HEK293 (cell line): ENCODE data around the gene ISYNA1.
A peak's percentile ranks its signal among the peaks of the same experiment; 100 is the strongest.

ENCODE experiments used
- EGR2 ChIP-seq: fragments of 450-650 bp; formaldehyde crosslinking; IDR thresholded peaks from 2 replicates; pipeline ENCODE4 v1.5.1; 2016; ENCODE audit warnings: low read depth, missing biosample characterization, missing genetic modification characterization
- HOXA7 ChIP-seq: sonication (generic); formaldehyde crosslinking; IDR thresholded peaks from 2 replicates; pipeline ENCODE4 v1.8.1; 2022; ENCODE audit warnings: missing genetic modification reagents, borderline replicate concordance
- KLF8 ChIP-seq: fragments of 450-650 bp; formaldehyde crosslinking; IDR thresholded peaks from 2 replicates; pipeline ENCODE4 v1.5.1; 2016; ENCODE audit warnings: missing biosample characterization, missing genetic modification characterization
- REPIN1 ChIP-seq: fragments of 450-650 bp; formaldehyde crosslinking; IDR thresholded peaks from 2 replicates; pipeline ENCODE4 v1.5.1; 2017; ENCODE audit warnings: missing biosample characterization, missing genetic modification characterization, low read depth
- SCRT2 ChIP-seq: fragments of 450-650 bp; formaldehyde crosslinking; IDR thresholded peaks from 2 replicates; pipeline ENCODE4 v1.5.1; 2016; ENCODE audit warnings: missing biosample characterization, missing genetic modification characterization
- YY2 ChIP-seq: fragments of 450-650 bp; formaldehyde crosslinking; IDR thresholded peaks from 2 replicates; pipeline ENCODE4 v1.5.1; 2016; ENCODE audit warnings: missing biosample characterization, missing genetic modification characterization
- ZNF16 ChIP-seq: fragments of 450-650 bp; formaldehyde crosslinking; IDR thresholded peaks from 2 replicates; pipeline ENCODE4 v1.5.1; 2016; ENCODE audit warnings: low read depth, missing biosample characterization, missing genetic modification characterization
- ZNF23 ChIP-seq: fragments of 450-650 bp; formaldehyde crosslinking; IDR thresholded peaks from 2 replicates; pipeline ENCODE4 v1.5.1; 2016; ENCODE audit warnings: missing biosample characterization, missing genetic modification characterization, borderline replicate concordance
- ZNF274 ChIP-seq, 2 experiments: fragments of 200-500 bp in 1 of 2; fragments of 450-650 bp in 1 of 2; sonication (Bioruptor generic) in 1 of 2; formaldehyde crosslinking in 1 of 2; IDR thresholded peaks; 2 replicates each; pipeline versions ENCODE4 v1.5.1 to v1.6.1; 2014 to 2016; ENCODE audit warnings: borderline replicate concordance in 1 of 2, inconsistent platforms in 1 of 2, low read length in 1 of 2, missing biosample characterization in 1 of 2, missing genetic modification characterization in 1 of 2
- ZNF394 ChIP-seq: fragments of 450-650 bp; formaldehyde crosslinking; IDR thresholded peaks from 2 replicates; pipeline ENCODE4 v1.5.1; 2016; ENCODE audit warnings: missing biosample characterization, missing genetic modification characterization, mild to moderate bottlenecking, moderate library complexity, borderline replicate concordance
- ZNF626 ChIP-seq: fragments of 450-650 bp; sonication (Bioruptor Pico); formaldehyde crosslinking; IDR thresholded peaks from 2 replicates; pipeline ENCODE4 v1.5.1; 2018; ENCODE audit warnings: missing biosample characterization, missing genetic modification characterization, inconsistent platforms
- ZNF660 ChIP-seq: fragments of 450-650 bp; IDR thresholded peaks from 2 replicates; pipeline ENCODE4 v1.5.1; 2018; ENCODE audit warnings: missing biosample characterization, mild to moderate bottlenecking, missing genetic modification characterization
- ZNF776 ChIP-seq: fragments of 450-650 bp; formaldehyde crosslinking; IDR thresholded peaks from 2 replicates; pipeline ENCODE4 v1.5.0; 2017; ENCODE audit warnings: missing biosample characterization, missing genetic modification characterization, borderline replicate concordance
- ZNF792 ChIP-seq: fragments of 450-650 bp; formaldehyde crosslinking; IDR thresholded peaks from 2 replicates; pipeline ENCODE4 v1.5.1; 2016; ENCODE audit warnings: missing biosample characterization, missing genetic modification characterization
- ZSCAN16 ChIP-seq: fragments of 450-650 bp; formaldehyde crosslinking; IDR thresholded peaks from 2 replicates; pipeline ENCODE4 v1.5.1; 2016; ENCODE audit warnings: missing biosample characterization, missing genetic modification characterization
- TF ChIP-seq, protein P1 (sequence below): fragments of 450-650 bp; formaldehyde crosslinking; IDR thresholded peaks from 2 replicates; pipeline ENCODE4 v1.5.1; 2016; ENCODE audit warnings: missing biosample characterization, missing genetic modification characterization
- TF ChIP-seq, protein P2 (sequence below): fragments of 450-650 bp; formaldehyde crosslinking; IDR thresholded peaks from 2 replicates; pipeline ENCODE4 v1.5.1; 2017; ENCODE audit warnings: missing biosample characterization, mild to moderate bottlenecking, missing genetic modification characterization, moderate library complexity
- TF ChIP-seq, protein P3 (sequence below): fragments of 450-650 bp; formaldehyde crosslinking; conservative IDR thresholded peaks from 2 replicates; pipeline ENCODE4 v1.5.1; 2016; ENCODE audit warnings: low read depth, missing biosample characterization, missing genetic modification characterization
- TF ChIP-seq, protein P4 (sequence below): fragments of 450-650 bp; IDR thresholded peaks from 2 replicates; pipeline ENCODE4 v1.5.1; 2018; ENCODE audit warnings: missing biosample characterization, missing genetic modification characterization
- TF ChIP-seq, protein P5 (sequence below): fragments of 450-650 bp; formaldehyde crosslinking; IDR thresholded peaks from 2 replicates; pipeline ENCODE4 v1.5.1; 2016; ENCODE audit warnings: missing biosample characterization, missing genetic modification characterization

The ISYNA1 gene

DNA sequence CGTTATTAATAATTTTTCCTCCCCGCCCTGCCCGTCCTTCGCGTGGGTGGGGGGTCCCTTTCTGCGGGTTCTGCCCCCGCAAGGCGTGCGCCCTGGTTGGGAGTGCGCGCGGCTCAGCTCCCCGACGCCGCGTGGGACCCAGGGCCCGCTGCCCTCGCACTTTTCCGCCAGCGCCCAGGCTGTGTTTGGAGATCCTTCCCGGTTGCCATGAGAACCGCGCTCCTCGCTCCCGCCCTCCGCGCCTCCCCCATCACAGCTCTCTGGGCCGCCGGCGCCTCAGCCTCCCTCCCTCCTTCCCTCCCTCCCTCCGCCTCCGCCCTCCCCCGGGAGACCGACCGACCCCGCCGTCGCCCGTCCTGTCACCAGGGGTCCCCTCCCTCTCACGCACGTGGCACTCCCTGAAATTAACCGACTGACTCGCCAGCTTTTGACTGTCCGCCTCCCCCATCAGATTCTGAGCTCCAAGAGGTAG, 21.1 kb downstream of the ISYNA1 start (continued):
- TF ChIP-seq, protein P1, sequence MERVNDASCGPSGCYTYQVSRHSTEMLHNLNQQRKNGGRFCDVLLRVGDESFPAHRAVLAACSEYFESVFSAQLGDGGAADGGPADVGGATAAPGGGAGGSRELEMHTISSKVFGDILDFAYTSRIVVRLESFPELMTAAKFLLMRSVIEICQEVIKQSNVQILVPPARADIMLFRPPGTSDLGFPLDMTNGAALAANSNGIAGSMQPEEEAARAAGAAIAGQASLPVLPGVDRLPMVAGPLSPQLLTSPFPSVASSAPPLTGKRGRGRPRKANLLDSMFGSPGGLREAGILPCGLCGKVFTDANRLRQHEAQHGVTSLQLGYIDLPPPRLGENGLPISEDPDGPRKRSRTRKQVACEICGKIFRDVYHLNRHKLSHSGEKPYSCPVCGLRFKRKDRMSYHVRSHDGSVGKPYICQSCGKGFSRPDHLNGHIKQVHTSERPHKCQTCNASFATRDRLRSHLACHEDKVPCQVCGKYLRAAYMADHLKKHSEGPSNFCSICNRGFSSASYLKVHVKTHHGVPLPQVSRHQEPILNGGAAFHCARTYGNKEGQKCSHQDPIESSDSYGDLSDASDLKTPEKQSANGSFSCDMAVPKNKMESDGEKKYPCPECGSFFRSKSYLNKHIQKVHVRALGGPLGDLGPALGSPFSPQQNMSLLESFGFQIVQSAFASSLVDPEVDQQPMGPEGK: peak; percentile 73; the same call in 1 of the 2 replicates
- no peak for TF ChIP-seq ZNF792 (tag by site-specific recombination)
- no peak for TF ChIP-seq HOXA7 (CRISPR knock-in tag)
- TF ChIP-seq YY2 (tag by site-specific recombination): 0 out of 2 replicates have a peak, but pooled peaks have one; percentile 9
- 0 out of 2 replicates have a peak, but pooled peaks have one; percentile 14 for TF ChIP-seq REPIN1
- TF ChIP-seq ZNF274 (IDR thresholded peaks at IDR 0.05; ENCODE audit: low read length): no peak
- no peak for TF ChIP-seq ZNF274 (tag by site-specific recombination; IDR thresholded peaks at IDR 0.05; ENCODE audit: borderline replicate concordance)
- peak; percentile 85; the same call in 1 of the 2 replicates for TF ChIP-seq ZSCAN16 (tag by site-specific recombination)
- TF ChIP-seq, protein P2, sequence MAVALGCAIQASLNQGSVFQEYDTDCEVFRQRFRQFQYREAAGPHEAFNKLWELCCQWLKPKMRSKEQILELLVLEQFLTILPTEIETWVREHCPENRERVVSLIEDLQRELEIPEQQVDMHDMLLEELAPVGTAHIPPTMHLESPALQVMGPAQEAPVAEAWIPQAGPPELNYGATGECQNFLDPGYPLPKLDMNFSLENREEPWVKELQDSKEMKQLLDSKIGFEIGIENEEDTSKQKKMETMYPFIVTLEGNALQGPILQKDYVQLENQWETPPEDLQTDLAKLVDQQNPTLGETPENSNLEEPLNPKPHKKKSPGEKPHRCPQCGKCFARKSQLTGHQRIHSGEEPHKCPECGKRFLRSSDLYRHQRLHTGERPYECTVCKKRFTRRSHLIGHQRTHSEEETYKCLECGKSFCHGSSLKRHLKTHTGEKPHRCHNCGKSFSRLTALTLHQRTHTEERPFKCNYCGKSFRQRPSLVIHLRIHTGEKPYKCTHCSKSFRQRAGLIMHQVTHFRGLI (tag by site-specific recombination): no peak
- TF ChIP-seq, protein P3, sequence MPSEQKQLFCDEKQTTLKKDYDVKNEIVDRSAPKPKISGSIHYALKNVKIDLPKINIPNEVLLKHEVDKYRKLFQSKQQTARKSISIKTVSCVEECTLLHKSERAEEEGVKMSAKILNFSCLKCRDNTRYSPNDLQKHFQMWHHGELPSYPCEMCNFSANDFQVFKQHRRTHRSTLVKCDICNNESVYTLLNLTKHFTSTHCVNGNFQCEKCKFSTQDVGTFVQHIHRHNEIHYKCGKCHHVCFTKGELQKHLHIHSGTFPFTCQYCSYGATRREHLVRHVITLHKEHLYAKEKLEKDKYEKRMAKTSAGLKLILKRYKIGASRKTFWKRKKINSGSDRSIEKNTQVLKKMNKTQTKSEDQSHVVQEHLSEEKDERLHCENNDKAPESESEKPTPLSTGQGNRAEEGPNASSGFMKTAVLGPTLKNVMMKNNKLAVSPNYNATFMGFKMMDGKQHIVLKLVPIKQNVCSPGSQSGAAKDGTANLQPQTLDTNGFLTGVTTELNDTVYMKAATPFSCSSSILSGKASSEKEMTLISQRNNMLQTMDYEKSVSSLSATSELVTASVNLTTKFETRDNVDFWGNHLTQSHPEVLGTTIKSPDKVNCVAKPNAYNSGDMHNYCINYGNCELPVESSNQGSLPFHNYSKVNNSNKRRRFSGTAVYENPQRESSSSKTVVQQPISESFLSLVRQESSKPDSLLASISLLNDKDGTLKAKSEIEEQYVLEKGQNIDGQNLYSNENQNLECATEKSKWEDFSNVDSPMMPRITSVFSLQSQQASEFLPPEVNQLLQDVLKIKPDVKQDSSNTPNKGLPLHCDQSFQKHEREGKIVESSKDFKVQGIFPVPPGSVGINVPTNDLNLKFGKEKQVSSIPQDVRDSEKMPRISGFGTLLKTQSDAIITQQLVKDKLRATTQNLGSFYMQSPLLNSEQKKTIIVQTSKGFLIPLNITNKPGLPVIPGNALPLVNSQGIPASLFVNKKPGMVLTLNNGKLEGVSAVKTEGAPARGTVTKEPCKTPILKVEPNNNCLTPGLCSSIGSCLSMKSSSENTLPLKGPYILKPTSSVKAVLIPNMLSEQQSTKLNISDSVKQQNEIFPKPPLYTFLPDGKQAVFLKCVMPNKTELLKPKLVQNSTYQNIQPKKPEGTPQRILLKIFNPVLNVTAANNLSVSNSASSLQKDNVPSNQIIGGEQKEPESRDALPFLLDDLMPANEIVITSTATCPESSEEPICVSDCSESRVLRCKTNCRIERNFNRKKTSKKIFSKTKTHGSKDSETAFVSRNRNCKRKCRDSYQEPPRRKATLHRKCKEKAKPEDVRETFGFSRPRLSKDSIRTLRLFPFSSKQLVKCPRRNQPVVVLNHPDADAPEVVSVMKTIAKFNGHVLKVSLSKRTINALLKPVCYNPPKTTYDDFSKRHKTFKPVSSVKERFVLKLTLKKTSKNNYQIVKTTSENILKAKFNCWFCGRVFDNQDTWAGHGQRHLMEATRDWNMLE (tag by site-specific recombination): no peak
- TF ChIP-seq, protein P4, sequence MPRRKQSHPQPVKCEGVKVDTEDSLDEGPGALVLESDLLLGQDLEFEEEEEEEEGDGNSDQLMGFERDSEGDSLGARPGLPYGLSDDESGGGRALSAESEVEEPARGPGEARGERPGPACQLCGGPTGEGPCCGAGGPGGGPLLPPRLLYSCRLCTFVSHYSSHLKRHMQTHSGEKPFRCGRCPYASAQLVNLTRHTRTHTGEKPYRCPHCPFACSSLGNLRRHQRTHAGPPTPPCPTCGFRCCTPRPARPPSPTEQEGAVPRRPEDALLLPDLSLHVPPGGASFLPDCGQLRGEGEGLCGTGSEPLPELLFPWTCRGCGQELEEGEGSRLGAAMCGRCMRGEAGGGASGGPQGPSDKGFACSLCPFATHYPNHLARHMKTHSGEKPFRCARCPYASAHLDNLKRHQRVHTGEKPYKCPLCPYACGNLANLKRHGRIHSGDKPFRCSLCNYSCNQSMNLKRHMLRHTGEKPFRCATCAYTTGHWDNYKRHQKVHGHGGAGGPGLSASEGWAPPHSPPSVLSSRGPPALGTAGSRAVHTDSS (tag by site-specific recombination): no peak
- no peak for TF ChIP-seq SCRT2 (tag by site-specific recombination)
- TF ChIP-seq ZNF660 (tag by site-specific recombination): no peak
- TF ChIP-seq ZNF626 (tag by site-specific recombination): no peak
- TF ChIP-seq ZNF394 (tag by site-specific recombination): 0 out of 2 replicates have a peak, but pooled peaks have one; percentile 9
- TF ChIP-seq, protein P5, sequence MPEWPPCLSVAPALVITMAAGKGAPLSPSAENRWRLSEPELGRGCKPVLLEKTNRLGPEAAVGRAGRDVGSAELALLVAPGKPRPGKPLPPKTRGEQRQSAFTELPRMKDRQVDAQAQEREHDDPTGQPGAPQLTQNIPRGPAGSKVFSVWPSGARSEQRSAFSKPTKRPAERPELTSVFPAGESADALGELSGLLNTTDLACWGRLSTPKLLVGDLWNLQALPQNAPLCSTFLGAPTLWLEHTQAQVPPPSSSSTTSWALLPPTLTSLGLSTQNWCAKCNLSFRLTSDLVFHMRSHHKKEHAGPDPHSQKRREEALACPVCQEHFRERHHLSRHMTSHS (tag by site-specific recombination): no peak
- TF ChIP-seq EGR2 (tag by site-specific recombination): peak; percentile 97
- TF ChIP-seq ZNF23 (tag by site-specific recombination): no peak
- TF ChIP-seq KLF8: peak; percentile 60; the same call in 1 of the 2 replicates
- no peak for TF ChIP-seq ZNF776 (tag by site-specific recombination)
- no peak for TF ChIP-seq ZNF16 (tag by site-specific recombination)
